ENCODE results near the gene TDP2.

DNA sequence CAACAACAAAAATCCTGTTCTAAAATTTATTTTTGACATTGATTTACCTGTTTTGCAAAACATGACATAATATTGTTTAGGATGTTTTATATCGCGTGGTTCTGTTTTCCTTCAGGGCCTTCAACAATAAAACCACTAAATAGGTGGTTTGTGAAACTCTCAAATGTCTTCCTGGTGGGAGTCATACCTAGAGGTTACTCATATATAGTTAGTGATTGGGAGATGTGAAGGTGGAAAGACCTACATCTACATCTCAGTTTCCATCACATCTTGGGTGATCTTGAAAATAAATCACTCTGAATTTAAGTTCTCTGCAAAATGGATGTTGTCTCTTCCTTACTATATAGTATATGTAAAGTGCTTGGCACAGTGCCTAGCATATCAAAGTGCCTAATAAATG is 29.4 kb upstream of the TDP2 start:
- TF ChIP-seq, protein P1, sequence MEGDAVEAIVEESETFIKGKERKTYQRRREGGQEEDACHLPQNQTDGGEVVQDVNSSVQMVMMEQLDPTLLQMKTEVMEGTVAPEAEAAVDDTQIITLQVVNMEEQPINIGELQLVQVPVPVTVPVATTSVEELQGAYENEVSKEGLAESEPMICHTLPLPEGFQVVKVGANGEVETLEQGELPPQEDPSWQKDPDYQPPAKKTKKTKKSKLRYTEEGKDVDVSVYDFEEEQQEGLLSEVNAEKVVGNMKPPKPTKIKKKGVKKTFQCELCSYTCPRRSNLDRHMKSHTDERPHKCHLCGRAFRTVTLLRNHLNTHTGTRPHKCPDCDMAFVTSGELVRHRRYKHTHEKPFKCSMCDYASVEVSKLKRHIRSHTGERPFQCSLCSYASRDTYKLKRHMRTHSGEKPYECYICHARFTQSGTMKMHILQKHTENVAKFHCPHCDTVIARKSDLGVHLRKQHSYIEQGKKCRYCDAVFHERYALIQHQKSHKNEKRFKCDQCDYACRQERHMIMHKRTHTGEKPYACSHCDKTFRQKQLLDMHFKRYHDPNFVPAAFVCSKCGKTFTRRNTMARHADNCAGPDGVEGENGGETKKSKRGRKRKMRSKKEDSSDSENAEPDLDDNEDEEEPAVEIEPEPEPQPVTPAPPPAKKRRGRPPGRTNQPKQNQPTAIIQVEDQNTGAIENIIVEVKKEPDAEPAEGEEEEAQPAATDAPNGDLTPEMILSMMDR (conservative IDR thresholded peaks at IDR 0.05 in 1 of 2, IDR thresholded peaks at IDR 0.05 in 1 of 2; ENCODE audit: low read depth in 1 of 2, low read length in 2 of 2) = no peak
- TF ChIP-seq EZH2 (IDR thresholded peaks at IDR 0.05; ENCODE audit: low read length, missing control alignments) = no peak

Data from fibroblast of lung (primary cell).